SKM-1 (cell line): ENCODE measurements around the gene GPR37.

Source experiments
- DNase-seq: peaks from one replicate; lab custom pipeline; 2025; ENCODE audit not compliant: unreplicated experiment; lab: John Stamatoyannopoulos, UW

The GPR37 gene

GRCh38 chr7:124737760-124738300 lies 27.8 kb downstream of the GPR37 start:
- no peak for DNase-seq

DNA sequence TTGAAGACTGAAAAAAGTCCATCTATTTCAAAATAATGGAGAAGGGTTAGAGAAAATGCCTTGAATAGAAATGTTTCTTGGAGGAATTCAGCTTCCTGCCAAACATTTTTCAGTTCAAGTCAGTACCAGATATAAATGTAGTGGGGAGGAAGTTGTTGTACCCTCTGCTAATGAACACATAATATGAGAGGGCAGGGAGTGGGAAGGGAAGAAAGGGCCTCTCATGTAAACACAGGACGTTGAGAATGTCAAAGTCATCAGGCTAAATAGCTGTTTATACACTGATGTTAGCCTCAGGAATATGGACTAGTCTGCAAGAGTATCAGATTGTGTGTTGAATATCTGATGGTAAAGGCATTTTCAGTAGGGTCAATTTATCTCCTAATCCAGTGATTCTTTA lies 37.0 kb downstream of the GPR37 start:
- DNase-seq = no peak

DNA sequence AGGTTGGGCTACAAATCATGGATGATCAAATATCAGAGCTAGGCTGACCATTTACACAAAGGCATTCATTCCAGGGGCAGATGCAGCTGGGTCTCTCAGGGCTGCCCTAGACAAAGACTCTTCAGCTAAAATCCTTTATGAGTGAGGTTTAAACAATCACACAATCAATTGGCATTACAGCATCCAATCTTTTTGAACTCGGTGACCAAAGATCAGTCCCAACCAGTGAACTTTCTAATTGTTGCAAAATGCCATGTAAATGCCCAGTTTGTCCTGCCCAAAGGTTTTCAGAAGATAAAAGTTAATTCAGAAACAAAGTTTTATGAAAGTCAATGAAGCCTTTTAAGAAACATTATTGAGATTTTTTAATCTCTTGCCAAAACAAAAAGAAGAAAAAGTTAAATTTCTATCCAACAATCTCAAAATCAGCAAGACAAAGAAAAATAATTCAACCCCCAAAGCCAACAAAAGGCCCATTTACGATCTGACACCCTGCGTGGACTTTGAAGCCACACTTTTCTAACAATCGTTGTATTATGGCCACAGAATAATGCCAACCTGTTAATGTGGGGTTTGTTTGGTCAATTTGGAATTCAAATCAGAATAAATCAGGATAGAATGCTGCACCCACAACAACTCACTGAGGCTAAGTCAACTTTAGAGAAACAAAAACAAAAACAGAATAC lies 40.9 kb downstream of the GPR37 start:
- DNase-seq = no peak

DNA sequence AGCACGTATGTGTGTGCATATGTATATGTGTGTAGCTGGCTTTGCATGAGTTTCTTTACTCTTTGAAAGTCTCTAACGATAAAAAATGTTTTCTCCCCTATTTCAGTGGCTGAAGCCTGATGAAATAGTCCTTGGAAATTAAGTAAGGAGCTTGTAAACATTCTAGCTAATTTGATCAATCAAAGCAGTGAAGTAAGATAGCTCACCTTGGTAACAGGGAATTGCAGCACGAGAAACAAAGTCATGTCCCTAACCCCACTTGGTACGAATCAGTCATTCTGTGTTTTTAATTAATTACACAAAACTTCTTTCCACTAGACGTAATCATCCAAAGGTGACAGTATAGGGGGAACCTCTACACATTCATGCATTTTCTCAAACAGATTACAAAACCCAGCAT lies 41.5 kb downstream of the GPR37 start:
- DNase-seq = no peak

DNA sequence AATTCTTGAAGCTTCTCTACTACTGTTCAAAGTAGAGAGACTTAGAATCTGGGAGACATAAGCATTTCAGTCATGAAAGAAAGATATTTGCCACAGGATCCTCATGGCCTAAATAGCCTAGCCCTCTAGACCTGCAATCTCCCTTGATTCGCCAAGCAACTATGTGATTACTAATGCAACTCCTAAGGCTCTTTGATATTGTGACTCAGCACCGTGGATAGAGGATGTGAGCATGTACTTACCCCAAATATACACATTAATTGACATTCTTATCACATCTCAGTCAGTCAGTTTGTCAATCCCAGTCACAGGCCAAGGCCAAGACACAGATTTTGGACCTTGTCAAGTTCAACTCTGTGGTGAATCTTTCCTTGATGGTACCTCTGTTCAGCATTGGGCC lies 42.6 kb downstream of the GPR37 start:
- DNase-seq = no peak

GRCh38 chr7:124722292-124722691 lies 43.3 kb downstream of the GPR37 start:
- no peak for DNase-seq

- DNase-seq = no peak
Observed at GRCh38 chr7:124720195-124720594, 45.4 kb downstream of the GPR37 start.

- DNase-seq = no peak
Observed at GRCh38 chr7:124718032-124718766, 47.4 kb downstream of the GPR37 start.

DNA sequence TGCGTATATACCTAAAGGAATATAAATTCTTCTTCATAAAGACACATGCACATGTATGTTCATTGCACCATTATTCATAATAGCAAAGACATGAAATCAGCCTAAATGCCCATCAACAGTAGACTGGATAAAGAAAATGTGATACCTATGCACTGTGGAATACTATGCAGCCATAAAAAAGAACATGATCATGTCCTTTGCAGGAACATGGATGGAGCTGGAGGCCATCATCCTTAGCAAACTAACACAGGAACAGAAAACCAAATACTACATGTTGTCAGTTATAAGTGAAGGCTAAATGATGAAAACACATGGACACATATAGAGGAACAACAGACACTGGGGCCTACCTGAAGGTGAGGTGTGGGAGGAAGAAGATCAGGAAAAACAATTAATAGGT lies 48.7 kb downstream of the GPR37 start:
- no peak for DNase-seq

DNA sequence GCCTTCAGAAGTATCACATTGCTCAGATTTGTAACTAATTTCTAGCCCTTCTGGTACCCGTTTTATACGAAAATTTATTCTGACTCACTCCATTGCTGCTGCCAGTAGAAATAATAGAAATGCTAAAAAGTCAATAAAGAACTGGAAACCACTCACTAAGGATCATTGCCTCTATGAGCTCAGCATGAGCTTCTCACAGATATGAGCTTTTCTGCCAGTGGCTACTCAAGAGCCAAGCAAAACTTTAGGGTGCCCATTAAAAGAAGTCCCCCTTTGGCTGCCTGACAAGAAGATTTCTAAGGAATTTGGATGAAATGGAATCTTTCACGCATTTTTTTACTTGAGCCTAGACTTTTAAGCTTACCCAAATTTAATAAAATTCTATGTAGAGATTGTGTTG lies 52.5 kb downstream of the GPR37 start:
- no peak for DNase-seq

GRCh38 chr7:124712017-124712416 lies 53.6 kb downstream of the GPR37 start:
- DNase-seq = no peak

DNA sequence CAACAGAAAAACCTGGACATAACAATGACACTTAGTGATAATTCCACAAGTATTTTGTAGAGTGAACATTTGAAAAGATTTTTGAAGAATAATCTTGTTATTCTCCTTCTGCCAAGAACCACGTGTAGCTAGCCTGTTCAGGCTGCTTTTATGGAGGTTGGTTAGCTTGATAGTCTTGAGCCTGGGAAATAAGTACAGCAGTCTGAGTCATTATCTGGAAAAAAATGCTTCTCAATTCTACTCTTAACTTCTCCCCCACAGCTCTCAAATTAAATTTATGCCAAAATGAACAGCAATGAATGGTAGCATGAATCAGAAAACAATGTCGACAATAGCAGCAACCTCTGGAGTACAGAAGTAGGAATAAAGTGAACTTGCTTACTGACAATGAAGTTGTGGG lies 63.2 kb downstream of the GPR37 start:
- no peak for DNase-seq

DNA sequence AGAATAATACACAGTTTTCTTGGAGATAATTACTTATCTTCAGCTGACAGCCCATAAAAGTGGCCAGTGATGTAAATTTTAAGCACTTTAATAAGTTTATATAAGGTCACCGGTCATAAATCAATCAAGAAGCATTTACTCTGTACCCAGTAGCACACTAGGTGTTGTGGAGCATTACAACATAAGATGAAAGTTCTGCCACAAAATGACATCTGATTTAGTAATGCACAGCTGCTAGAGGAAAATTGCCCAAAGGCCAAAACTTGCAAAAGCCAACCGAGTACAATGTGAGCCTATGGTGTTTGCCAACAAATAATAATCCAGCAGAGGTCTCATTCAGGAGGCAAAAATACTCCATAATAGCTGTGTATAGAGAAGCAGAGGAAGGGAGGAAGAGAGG lies 63.6 kb downstream of the GPR37 start:
- DNase-seq = no peak

DNA sequence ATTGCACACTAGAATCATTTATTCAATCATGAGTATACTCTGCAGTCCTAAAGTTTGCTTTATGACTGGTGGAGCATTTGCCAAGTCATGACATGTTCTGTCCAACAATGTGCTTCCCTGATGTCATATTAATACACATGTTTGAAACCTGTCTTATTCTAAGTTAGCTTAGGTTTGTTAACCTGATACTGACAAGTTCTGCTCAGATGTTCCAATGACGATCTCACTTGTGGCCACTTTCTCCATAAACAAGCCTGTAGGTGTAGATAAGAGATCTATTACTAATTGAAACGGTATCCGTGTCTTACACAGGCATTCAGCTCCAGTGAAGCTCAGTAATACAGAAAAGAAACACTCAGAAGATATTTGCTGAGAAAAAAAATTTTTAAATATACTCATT lies 64.9 kb downstream of the GPR37 start:
- DNase-seq = no peak

- no peak for DNase-seq
Observed at GRCh38 chr7:124698964-124699363, 66.6 kb downstream of the GPR37 start.

GRCh38 chr7:124697746-124698145 lies 67.8 kb downstream of the GPR37 start:
- no peak for DNase-seq
